Limb (tissue), 2 donors: ENCODE results near the gene MMP25.

ENCODE experiments used
- DNase-seq, 2 donors: peaks; one replicate each; pipeline ENCODE4 v3.0.0-alpha.2; 2016; ENCODE audit errors: extremely low spot score in 2 of 2

Gene MMP25

GRCh38 chr16:3015865-3016521, 30.4 kb upstream of the MMP25 start:
- DNase-seq = no peak

GRCh38 chr16:3017344-3017743, 29.0 kb upstream of the MMP25 start:
- DNase-seq = no peak

- DNase-seq = peak in 1 of 2 donors; percentile 73
Measured at GRCh38 chr16:3017794-3018506, 28.4 kb upstream of the MMP25 start, which contains the start of gene CLDN6. CLDN6 (minus strand) TSS chr16:3018183; CDS start chr16:3016021, 2,162 bp downstream.

- no peak for DNase-seq
Measured at GRCh38 chr16:3019594-3020246, 26.6 kb upstream of the MMP25 start.

- DNase-seq = peak; percentile 70 to 86
Measured at GRCh38 chr16:3020247-3020603, 26.1 kb upstream of the MMP25 start, which contains the start of gene TNFRSF12A. TNFRSF12A (plus strand) TSS chr16:3020368; CDS start chr16:3020398, 30 bp downstream.

- peak; percentile 36 to 82 for DNase-seq
Measured at GRCh38 chr16:3020604-3021448, 25.5 kb upstream of the MMP25 start.

- DNase-seq = peak; percentile 69 to 74
Measured at GRCh38 chr16:3021449-3022207, 24.7 kb upstream of the MMP25 start.

GRCh38 chr16:3022208-3022683, 24.1 kb upstream of the MMP25 start:
- DNase-seq = peak; percentile 82 to 88

- no peak for DNase-seq
Measured at GRCh38 chr16:3022684-3023414, 23.5 kb upstream of the MMP25 start.

GRCh38 chr16:3023415-3023668, 23.0 kb upstream of the MMP25 start:
- DNase-seq = no peak

- peak; percentile 94 to 96 for DNase-seq
Measured at GRCh38 chr16:3023669-3024478, 22.5 kb upstream of the MMP25 start, which contains the start of the genes HCFC1R1 and THOC6. HCFC1R1 (minus strand) TSS chr16:3023942; CDS start chr16:3023941, 1 bp downstream. THOC6 (plus strand) TSS chr16:3024035; CDS start chr16:3024327, 292 bp downstream.

- DNase-seq = no peak
Measured at GRCh38 chr16:3025032-3026002, 21.0 kb upstream of the MMP25 start.

- DNase-seq = no peak
Measured at GRCh38 chr16:3026003-3026378, 20.4 kb upstream of the MMP25 start.

GRCh38 chr16:3026609-3027488, 19.5 kb upstream of the MMP25 start:
- DNase-seq = no peak

GRCh38 chr16:3027489-3027795, 18.9 kb upstream of the MMP25 start:
- no peak for DNase-seq

GRCh38 chr16:3027983-3028715, 18.2 kb upstream of the MMP25 start:
- DNase-seq = peak in 1 of 2 donors; percentile 91
